SU-DHL-6 (cell line): Measurements from ENCODE around the gene RAB37.

ENCODE experiments used
- H2AFZ ChIP-seq: fragments of 200-600 bp; sonication (generic); 2 replicates; pipeline ENCODE4 v1.6.1; 2014; ENCODE audit warnings: low read depth, mild to moderate bottlenecking, moderate library complexity, mixed read lengths, antibody characterized with exemption, low read length; ENCODE audit not compliant: severe bottlenecking
- H3F3A ChIP-seq: fragments of 200-600 bp; shearing (Covaris generic); 2 replicates; pipeline ENCODE4 v1.6.0; 2016; ENCODE audit warnings: antibody characterized with exemption, mild to moderate bottlenecking; ENCODE audit not compliant: insufficient read depth
- H3K27ac ChIP-seq: fragments of 200-600 bp; sonication (generic); 2 replicates; pipeline ENCODE4 v1.5.1; 2016; ENCODE audit warnings: low read depth, mild to moderate bottlenecking, low read length, moderate library complexity, mixed read lengths
- H3K27me3 ChIP-seq: fragments of 200-600 bp; sonication (generic), shearing (Covaris generic); 2 replicates; pipeline ENCODE4 v1.6.0; 2014; ENCODE audit warnings: mild to moderate bottlenecking, low read length
- H3K36me3 ChIP-seq: fragments of 200-600 bp; sonication (generic); 2 replicates; pipeline ENCODE4 v1.6.1; 2014; ENCODE audit warnings: mild to moderate bottlenecking, low read length, mixed read lengths
- H3K4me2 ChIP-seq: fragments of 300-600, 200-600 bp; shearing (Covaris generic), sonication (generic); 2 replicates; pipeline ENCODE4 v1.6.0; 2014; ENCODE audit warnings: low read length, low read depth, mild to moderate bottlenecking; ENCODE audit not compliant: poor library complexity, severe bottlenecking
- H3K4me3 ChIP-seq: fragments of 200-600 bp; sonication (generic); 2 replicates; pipeline ENCODE4 v1.5.1; 2014; ENCODE audit warnings: antibody characterized with exemption, low read length, mild to moderate bottlenecking, mixed read lengths; ENCODE audit not compliant: insufficient read depth, poor library complexity, severe bottlenecking
- H3K79me2 ChIP-seq: fragments of 200-600 bp; sonication (generic); 2 replicates; pipeline ENCODE4 v1.6.1; 2014; ENCODE audit warnings: mild to moderate bottlenecking, low read length, moderate library complexity; ENCODE audit not compliant: insufficient read depth
- H3K9ac ChIP-seq: fragments of 200-600 bp; sonication (generic); 2 replicates; pipeline ENCODE4 v1.7.0; 2014; ENCODE audit warnings: mild to moderate bottlenecking, low read length
- H3K9me2 ChIP-seq: fragments of 200-600 bp; sonication (generic); replicated peaks from 2 replicates; pipeline ENCODE4 v1.6.1; 2014; ENCODE audit warnings: low read length; ENCODE audit not compliant: insufficient read depth
- H3K9me3 ChIP-seq: fragments of 200-600 bp; sonication (generic); 2 replicates; pipeline ENCODE4 v1.6.1; 2014; ENCODE audit warnings: low read length, mixed read lengths; ENCODE audit not compliant: insufficient read depth
- H4K20me1 ChIP-seq: fragments of 200-600 bp; sonication (generic); 2 replicates; pipeline ENCODE4 v1.6.1; 2014; ENCODE audit warnings: low read depth, mild to moderate bottlenecking, antibody characterized with exemption, low read length, moderate library complexity, mixed read lengths
- CTCF ChIP-seq: fragments of 200-600 bp; sonication (generic); IDR thresholded peaks from one replicate; pipeline ENCODE4 v1.5.1; 2017; ENCODE audit warnings: antibody characterized with exemption, mild to moderate bottlenecking, low read length, moderate library complexity; ENCODE audit not compliant: insufficient read depth, poor library complexity, severe bottlenecking
- EZH2phosphoT487 ChIP-seq: fragments of 200-600 bp; sonication (generic), shearing (Covaris generic); conservative IDR thresholded peaks from 2 replicates; pipeline ENCODE4 v1.6.1; 2018; ENCODE audit warnings: mild to moderate bottlenecking, antibody characterized with exemption, low read length, moderate library complexity, mixed read lengths

Gene RAB37

GRCh38 chr17:74795327-74796020 lies 58.4 kb downstream of the RAB37 start:
- Histone ChIP-seq H3K79me2 (no peaks in the 10 kb centered on the region), H3K9me3 (no peaks in the 10 kb centered on the region), H3K9me2 (no peaks in the 10 kb centered on the region), H2AFZ (no peak overlapping the region), H3K27me3 (no peaks in the 10 kb centered on the region), H3K4me2 (no peak overlapping the region), H3K9ac (no peak overlapping the region), H4K20me1 (no peaks in the 10 kb centered on the region), H3K4me3 (no peak overlapping the region), H3K36me3 (no peaks in the 10 kb centered on the region), H3K27ac (no peak overlapping the region), H3F3A (no peaks in the 10 kb centered on the region; the same call in 1 of the 2 replicates)
- TF ChIP-seq CTCF (no peak), EZH2phosphoT487 (no peak)

GRCh38 chr17:74796211-74796610 lies 59.2 kb downstream of the RAB37 start:
- Histone ChIP-seq H2AFZ (no peak overlapping the region), H3K79me2 (no peaks in the 10 kb centered on the region), H3K9me3 (no peaks in the 10 kb centered on the region), H3K4me3 (no peak overlapping the region), H4K20me1 (no peaks in the 10 kb centered on the region), H3K27ac (no peak overlapping the region), H3K27me3 (no peaks in the 10 kb centered on the region), H3K4me2 (no peak overlapping the region), H3K9me2 (no peaks in the 10 kb centered on the region), H3K36me3 (no peaks in the 10 kb centered on the region), H3K9ac (no peak overlapping the region), H3F3A (no peaks in the 10 kb centered on the region)
- TF ChIP-seq CTCF (no peak), EZH2phosphoT487 (no peak)

GRCh38 chr17:74796866-74797265 lies 59.8 kb downstream of the RAB37 start:
- Histone ChIP-seq H3K9ac (no peak overlapping the region), H2AFZ (no peak overlapping the region), H3K9me2 (no peaks in the 10 kb centered on the region), H3K4me3 (no peak overlapping the region), H3K27me3 (no peaks in the 10 kb centered on the region), H3K79me2 (no peaks in the 10 kb centered on the region), H3K36me3 (no peaks in the 10 kb centered on the region), H3K9me3 (no peaks in the 10 kb centered on the region), H3K4me2 (no peak overlapping the region), H3F3A (no peaks in the 10 kb centered on the region), H4K20me1 (no peaks in the 10 kb centered on the region), H3K27ac (no peak overlapping the region)
- no peak for TF ChIP-seq CTCF
- TF ChIP-seq EZH2phosphoT487 = no peak
